Measurements from ENCODE around the gene PWWP2A. TPM values are rescaled to one million over a fixed set of nuclear protein-coding genes. Genes with fewer than 3 reads are reported as not detected.
A peak's percentile ranks its signal among the peaks of the same experiment; 100 is the strongest.
"Not testable (repeated sequence)": the region's sequence is repeated elsewhere in the genome, so short reads cannot be mapped to it uniquely, and the experiment has no call there.

Gene PWWP2A
- total RNA-seq, 2 donors from 2014 or later: 41.1 to 72.5 TPM

GRCh38 chr5:160166069-160166972, 47.1 kb upstream of the PWWP2A start:
- WGBS: 74% methylated on average over 5 of the region's 5 CpGs
- no peaks in the 10 kb centered on the region for H3K4me1 ChIP-seq (replicated peaks)
- H3K9me3 ChIP-seq: no peaks in the 10 kb centered on the region
- DNase-seq (ENCODE audit: low spot score): no peak
- H3K36me3 ChIP-seq: no peaks in the 10 kb centered on the region
- H3K4me3 ChIP-seq: no peak overlapping the region
- intact Hi-C loops (cut with DNase I): no loop called here
- H3K27me3 ChIP-seq (replicated peaks; ENCODE audit: insufficient read depth): no peaks in the 10 kb centered on the region
- no peak overlapping the region for H3K27ac ChIP-seq
- TF ChIP-seq POLR2AphosphoS5 (IDR thresholded peaks at IDR 0.05) (no peak), POLR2A (IDR thresholded peaks at IDR 0.05) (no peak), CTCF (IDR thresholded peaks at IDR 0.05) (no peak)

- peak overlapping the region; percentile 39 to 41 for H3K27ac ChIP-seq
- TF ChIP-seq CTCF (IDR thresholded peaks at IDR 0.05) (no peak), POLR2AphosphoS5 (IDR thresholded peaks at IDR 0.05) (no peak), POLR2A (IDR thresholded peaks at IDR 0.05) (no peak)
- 40% methylated on average over 15 of the region's 15 CpGs for WGBS
- intact Hi-C loops (cut with DNase I): no loop called here
- H3K9me3 ChIP-seq: no peaks in the 10 kb centered on the region
- H3K4me3 ChIP-seq: no peak overlapping the region
- H3K36me3 ChIP-seq: no peaks in the 10 kb centered on the region
- H3K27me3 ChIP-seq (replicated peaks; ENCODE audit: insufficient read depth): no peaks in the 10 kb centered on the region
- no peaks in the 10 kb centered on the region for H3K4me1 ChIP-seq (replicated peaks)
- DNase-seq (ENCODE audit: low spot score): no peak
These were observed 46.2 kb upstream of the PWWP2A start for GRCh38 chr5:160165137-160166068.

- H3K9me3 ChIP-seq: no peaks in the 10 kb centered on the region
- H3K4me3 ChIP-seq: no peak overlapping the region
- no peaks in the 10 kb centered on the region for H3K36me3 ChIP-seq
- no peaks in the 10 kb centered on the region for H3K27me3 ChIP-seq (replicated peaks; ENCODE audit: insufficient read depth)
- 94% methylated on average over 7 of the region's 7 CpGs for WGBS
- H3K27ac ChIP-seq: no peak overlapping the region
- TF ChIP-seq CTCF (IDR thresholded peaks at IDR 0.05): no peak
- H3K4me1 ChIP-seq (replicated peaks): no peaks in the 10 kb centered on the region
- intact Hi-C loops (cut with DNase I): no loop called here
- no peak for DNase-seq (ENCODE audit: low spot score)
These were observed 43.7 kb upstream of the PWWP2A start for GRCh38 chr5:160162910-160163309.

- intact Hi-C loops (cut with DNase I): no loop called here
- TF ChIP-seq POLR2AphosphoS5 (IDR thresholded peaks at IDR 0.05) (no peak), CTCF (IDR thresholded peaks at IDR 0.05) (no peak), POLR2A (IDR thresholded peaks at IDR 0.05) (no peak)
- H3K9me3 ChIP-seq: no peaks in the 10 kb centered on the region
- no peak overlapping the region for H3K4me3 ChIP-seq
- 78% methylated on average over 6 of the region's 6 CpGs for WGBS
- H3K36me3 ChIP-seq: no peaks in the 10 kb centered on the region
- no peak overlapping the region for H3K27ac ChIP-seq
- no peaks in the 10 kb centered on the region for H3K4me1 ChIP-seq (replicated peaks)
- H3K27me3 ChIP-seq (replicated peaks; ENCODE audit: insufficient read depth): no peaks in the 10 kb centered on the region
- no peak for DNase-seq (ENCODE audit: low spot score)
These were observed 42.4 kb upstream of the PWWP2A start for GRCh38 chr5:160161626-160162025.

- H3K27ac ChIP-seq; H3K27me3 ChIP-seq (replicated peaks; ENCODE audit: insufficient read depth); DNase-seq (ENCODE audit: low spot score); H3K4me3 ChIP-seq; intact Hi-C loops (cut with DNase I); H3K4me1 ChIP-seq (replicated peaks); H3K36me3 ChIP-seq; H3K9me3 ChIP-seq: not testable (repeated sequence)
- 88% methylated on average over 3 of the region's 3 CpGs for WGBS
These were observed 41.6 kb upstream of the PWWP2A start for GRCh38 chr5:160160875-160161274.
